GM18517 (cell line): ENCODE data around the gene ADIRF.
A peak's percentile ranks its signal among the peaks of the same experiment; 100 is the strongest.

Source experiments
- ATAC-seq: cut with Tn5 transposase; IDR thresholded peaks from one replicate; pipeline ENCODE4 v1.9.1; 2021; ENCODE audit warnings: mild to moderate bottlenecking, moderate library complexity; ENCODE audit not compliant: unreplicated experiment

ADIRF gene

DNA sequence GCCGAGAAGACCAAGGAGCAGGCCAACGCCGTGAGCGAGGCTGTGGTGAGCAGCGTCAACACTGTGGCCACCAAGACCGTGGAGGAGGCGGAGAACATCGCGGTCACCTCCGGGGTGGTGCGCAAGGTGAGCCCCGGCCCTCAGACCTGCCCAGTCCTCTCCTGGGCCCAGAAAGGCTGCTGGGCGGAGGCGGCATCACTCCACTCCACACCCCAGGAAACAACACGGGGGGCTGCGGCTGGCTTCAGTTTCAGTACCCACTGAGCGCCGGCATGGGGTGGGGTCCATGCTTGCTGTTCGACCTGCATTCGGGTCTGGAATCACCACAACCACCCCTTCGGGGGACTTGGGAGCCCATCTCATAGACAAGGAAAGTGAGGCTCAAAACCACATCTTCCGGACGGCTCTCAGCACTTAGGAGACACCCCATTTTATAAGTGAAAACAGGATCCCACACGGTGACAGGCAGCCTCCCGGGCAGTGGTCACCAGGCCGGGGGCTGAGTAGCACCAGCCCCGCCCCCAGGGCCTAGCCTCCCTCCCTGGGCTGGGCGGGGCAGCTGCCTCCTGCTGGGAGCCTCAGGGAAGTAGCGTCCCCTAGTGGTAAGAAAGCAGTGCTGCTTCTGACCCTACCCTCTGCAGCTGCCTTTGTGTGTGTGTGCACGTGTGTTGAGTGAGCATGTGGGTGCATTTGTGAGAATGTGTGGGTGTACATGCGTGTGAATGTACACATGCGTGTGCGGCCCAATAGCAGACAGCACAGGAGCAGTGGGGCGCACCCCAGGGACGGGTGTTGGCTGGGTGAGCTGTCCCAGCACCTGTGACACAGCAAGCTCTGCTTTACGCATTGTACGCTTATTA lies 8.0 kb upstream of the ADIRF start:
- ATAC-seq = peak; percentile 70

DNA sequence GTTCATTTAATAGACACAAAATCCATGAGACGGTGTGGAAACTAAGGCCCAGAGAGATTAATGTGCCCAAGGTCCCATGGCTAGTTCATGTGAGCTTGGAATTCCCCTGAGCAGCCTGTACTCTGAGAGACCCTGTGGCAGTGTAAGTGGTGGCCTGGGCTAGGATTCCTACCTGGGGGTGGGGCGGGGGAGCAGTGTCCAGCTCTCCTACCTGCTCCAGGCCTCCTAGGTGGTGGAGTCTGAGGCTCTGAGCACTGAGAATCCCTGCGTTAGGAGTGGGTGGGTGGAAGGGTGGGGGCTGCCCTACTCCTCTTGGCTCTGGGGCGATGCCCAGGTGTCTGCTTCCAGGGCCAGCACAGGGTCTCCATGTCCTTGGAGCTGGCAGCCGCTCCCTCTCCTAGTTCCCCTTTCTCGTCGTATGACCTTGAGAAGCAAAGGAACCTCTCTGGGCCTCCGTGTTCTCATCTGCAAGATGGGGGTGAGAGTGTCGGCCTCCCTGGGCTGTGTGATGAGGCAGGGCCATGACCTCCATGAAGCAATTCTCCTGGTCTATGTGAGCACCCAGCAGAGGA lies 7.3 kb upstream of the ADIRF start:
- ATAC-seq = no peak

DNA sequence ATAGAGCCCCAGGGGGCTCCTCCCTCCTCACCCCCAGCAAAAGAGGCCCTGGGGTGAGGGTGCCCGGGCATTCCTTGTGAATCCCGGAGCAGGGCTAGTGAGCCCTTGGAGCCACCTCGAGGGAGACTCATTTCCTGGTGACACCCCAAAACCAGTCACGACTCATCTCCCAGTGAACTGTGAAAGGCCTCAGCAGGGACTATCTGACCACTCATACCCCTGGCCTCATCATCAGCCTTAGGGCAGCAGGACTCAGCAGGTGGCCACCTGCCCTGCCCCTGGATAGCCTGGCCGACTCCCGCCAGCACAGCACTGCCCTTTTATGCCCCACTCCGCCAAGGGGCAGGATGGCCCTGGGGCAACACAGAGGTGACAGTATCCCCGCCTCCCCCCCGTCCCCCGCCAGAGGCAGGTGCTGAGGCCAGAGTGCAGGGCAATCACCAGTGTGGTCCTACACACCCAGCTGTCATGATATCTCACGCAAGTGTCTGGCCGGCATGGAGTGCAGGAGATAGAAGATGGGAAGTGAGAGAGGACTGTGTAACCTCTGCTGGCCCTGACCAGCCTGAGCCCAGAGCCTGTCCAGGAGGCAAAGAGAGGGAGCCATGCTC lies 6.7 kb upstream of the ADIRF start:
- ATAC-seq = no peak

DNA sequence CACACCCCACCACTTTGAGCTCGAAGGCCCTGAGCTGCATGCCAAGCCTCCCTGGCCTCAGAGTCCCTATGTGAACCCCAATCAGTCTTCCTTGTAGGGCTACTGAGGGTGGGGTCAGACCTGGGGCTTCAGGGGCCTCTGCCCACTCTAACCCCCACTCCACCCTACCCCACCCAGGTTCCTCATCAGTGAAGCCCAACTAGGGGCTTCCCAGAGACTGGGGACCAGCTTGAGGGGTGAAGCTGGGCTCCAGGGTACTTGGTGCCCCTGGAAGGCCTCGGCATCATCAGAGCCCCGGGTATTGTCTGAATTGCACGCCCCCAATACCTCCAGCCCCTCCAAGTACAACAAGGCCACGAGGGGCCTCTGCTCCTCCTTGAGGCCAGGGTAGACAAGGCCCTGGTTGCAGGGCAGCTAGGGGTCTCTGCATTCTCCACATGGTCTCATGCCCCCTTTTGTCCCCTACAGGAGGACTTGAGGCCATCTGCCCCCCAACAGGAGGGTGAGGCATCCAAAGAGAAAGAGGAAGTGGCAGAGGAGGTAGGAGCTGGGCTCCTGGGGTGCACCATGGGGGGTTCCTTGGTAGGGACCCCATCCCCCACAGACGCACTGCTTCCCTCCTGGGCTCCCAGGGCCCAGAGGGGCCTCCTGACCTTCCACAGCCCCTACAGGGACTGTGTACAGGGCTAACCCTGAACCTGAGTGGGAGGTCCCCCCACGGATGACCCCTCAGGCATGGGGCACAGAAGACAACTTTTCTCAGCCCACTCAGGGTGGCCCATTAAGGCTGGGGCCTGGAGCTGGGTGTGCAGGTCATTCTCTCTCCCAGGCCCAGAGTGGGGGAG lies 5.9 kb upstream of the ADIRF start:
- ATAC-seq = no peak

DNA sequence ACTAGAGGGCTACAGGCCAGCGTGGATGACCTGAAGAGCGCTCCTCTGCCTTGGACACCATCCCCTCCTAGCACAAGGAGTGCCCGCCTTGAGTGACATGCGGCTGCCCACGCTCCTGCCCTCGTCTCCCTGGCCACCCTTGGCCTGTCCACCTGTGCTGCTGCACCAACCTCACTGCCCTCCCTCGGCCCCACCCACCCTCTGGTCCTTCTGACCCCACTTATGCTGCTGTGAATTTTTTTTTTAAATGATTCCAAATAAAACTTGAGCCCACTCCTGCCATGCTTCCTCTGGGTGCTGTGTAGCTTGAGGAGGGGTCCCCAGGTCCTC lies 5.3 kb upstream of the ADIRF start:
- ATAC-seq = no peak

DNA sequence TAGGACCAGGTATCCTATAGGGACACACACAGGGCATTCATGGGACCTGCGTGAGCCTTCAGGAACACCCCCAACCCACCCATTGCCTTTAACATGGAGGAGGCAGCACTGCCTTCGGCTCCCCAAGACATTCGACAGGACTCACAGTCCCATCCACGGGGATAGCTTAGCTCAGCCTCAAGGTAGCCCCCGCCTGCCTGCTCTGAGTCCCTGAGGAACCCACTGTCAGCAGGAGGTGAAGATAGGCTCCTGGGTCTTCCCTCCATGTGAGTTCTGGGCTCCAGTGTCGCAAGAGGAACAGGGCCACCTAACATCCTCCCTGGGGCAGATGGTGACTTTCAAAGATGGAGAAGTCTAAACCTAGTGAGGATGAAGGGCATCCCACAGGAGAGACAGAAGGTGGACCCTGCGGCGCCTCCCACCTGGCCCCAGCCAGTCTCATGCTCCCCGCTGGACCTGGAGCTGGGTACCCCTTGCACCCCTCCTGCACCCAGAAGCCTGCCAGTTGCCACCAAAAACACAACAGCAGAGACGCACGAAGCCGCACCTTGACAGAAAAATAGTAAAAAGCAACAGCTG lies 4.9 kb upstream of the ADIRF start:
- ATAC-seq = no peak

DNA sequence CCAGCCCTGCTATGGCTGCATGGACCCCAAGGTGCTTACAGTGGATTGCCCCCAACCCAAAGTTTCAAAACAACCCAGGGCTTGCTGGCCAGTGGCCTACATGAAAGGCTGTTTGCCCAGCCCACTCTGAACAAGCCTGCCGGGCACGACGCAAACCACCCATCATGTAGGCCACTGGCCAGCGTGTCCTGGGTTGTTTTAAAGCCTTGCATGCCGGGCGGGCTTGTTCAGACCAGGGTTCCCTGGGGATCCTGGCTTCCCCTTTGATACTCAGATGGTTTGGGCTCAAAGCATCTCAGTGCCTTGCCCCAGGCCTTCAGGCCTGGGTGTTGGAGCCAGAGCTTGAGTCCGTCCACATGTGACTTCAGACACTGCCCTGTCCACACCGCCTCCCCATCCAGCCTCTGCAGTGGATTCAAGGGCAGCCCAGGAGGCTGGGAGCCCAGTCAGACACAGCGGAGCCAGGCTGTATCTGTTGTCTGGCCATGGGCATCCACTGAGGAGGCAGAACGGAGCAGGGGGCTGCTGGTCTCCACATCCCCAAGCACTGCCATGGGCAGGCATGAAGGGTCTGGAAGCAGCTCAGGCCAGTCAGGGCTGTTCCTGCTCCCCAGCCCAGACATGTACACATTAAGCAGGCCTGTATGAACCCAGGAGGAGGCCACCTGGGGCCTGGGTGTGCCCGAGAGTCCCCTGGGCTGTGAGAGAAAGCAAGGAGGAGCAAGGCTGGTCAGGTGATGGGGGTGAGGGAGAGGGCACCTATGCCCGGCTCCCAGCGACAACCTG lies 4.0 kb upstream of the ADIRF start:
- ATAC-seq = no peak

DNA sequence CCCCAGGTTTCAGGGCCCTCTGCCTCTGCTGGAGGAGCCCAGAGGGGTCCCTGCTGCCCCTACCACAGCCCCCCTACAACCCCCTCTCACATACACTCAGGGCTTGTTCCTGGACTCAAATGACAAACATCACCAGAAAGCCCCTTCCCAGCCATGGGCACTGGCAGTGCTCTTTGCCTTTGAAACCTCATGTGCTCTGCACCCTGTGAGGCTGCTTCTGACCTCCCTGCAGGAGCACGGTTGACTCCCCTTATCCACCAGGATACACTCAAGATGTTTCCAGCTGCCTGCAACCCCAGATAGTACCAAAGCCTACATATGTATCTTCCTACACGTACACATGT lies 3.5 kb upstream of the ADIRF start:
- no peak for ATAC-seq

DNA sequence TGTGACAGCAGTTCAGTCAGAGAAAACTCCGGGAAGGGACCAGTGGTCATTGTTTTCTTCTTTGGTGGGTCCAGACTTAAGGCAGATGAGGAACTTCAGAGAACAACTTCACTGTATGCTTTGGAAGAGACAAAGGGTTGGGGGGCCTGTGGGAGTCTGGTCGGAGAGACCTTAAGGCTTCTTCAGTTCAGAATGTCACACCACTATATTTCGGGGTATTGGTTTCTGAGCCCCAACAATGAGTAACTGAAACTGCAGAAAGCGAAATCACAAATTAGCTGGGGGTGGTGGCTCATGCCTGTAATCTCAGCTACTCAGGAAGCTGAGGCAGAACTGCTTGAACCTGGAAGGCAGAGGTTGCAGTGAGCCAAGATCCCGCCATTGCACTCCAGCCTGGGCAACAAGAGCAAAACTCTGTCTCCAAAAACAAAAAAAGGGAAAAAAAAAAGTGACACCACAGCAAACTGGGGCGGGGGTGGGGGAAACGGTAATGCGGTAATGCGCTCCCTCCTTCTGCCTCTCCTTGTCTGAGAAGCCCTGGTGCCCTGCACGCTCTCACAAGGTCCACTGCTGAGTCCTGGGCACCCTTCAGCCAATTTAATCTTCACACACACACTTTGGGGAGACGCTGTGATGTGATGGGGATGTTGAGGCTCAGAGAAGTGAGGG lies 2.2 kb upstream of the ADIRF start:
- peak; percentile 32 for ATAC-seq

DNA sequence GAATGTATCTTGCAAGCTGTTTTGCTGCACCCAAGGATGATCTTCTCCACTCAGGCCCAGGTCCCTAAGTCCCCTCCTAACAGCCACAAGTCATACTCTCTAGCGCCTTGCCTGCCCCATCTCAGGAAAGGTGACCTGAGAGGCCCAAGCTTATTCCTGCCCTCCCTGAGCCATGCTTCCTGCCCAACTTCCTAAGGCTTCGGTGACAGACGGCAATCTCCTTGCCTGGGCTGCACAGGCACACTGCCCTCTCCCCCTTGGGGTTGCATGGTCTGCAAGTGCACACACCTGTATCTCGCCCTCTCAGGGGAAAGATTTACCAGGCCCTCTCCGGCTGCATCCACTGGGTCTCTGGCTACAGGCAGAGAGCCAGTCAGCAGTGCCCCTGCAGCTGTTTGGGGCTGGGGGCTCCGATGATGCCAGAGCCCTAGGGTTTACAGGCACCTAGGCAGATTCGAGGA lies 771 bp upstream of the ADIRF start:
- ATAC-seq = no peak

DNA sequence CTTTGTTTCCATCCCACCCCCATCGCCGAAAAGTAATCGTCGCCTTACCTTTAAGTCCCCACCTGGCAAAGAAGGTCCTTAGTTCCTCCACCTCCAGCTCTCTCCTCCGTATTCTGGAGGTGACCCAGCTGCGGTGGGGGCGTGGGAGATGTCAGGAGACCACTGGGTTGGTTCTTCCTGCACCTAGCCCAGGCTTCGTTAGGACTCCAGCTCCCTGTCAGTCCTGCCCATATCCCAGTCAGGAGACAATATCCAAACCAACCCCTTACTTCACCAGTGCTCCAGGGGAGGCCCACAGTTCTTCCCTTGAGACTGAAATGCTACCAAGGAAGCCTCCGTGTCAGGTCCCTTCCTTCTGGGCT lies 693 bp downstream of the ADIRF start:
- ATAC-seq = no peak

DNA sequence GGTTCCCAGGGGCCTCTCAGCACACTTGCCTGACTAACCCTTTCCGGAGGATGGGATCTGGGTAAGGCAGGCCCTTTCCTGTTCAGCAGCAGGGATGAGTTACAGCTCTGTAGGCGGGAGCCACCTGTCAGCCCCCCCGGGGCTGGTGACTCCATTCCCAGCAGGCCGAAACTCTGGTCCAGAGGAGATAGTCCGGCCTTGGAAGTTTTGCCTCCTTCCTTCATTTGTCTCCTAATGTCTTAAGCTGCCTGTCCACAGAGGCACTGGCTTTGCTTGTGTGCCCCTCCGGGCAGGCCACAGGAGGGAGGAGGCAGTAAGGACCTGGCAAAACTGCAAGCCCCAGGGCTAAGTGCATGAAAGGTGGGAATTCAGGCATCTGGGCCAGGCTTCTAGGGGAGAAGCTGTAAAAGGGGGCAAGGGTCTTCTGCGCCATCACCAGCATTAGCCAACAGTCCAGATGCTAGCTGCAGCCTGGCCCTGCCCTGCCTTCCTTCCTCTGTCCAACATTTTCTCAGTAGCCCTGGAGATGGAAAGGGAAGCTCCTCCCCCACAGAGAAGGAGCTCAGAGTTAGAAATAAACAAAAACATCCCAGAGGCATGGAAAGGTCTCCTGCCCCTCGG lies 1.2 kb downstream of the ADIRF start:
- no peak for ATAC-seq

DNA sequence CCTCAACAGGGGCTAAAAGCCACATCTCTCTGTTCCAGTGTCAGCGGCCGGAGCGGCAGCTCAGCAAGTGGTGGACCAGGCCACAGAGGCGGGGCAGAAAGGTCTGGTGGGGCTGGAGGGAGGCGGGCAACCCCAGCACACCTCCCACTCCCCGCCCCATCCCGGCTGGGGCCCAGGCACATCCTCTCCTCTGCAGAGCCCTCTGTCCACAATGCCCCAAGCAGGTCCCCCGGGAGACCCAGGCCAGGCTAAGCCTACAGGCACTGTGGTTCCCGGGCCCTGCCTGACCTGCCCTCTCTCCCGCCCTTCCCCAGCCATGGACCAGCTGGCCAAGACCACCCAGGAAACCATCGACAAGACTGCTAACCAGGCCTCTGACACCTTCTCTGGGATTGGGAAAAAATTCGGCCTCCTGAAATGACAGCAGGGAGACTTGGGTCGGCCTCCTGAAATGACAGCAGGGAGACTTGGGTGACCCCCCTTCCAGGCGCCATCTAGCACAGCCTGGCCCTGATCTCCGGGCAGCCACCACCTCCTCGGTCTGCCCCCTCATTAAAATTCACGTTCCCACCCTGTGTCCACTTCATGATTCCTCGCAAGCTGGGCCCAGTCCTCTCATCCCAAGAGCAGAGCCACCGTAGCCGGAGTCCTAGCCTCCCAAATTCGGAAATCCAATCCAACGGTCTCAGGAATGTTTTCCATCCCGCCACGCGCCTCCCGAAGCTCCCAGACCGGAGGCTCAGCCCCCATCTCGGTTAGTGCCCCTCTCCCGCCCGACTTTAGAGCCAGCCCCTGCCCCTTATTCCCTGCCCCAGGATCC lies 2.1 kb downstream of the ADIRF start:
- ATAC-seq = no peak

DNA sequence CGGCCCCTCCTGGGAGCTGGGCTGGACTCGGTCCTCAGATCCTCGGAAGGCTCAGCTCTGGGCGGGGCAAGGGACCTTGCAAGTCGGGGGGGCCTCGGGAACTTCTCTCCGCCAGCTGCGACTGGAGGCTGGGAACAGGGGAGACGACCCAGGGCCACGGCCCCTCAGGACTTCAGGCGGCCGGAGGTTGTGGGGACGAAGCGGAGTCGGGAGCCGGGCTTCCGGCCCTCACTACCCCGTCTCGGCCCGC lies 2.6 kb downstream of the ADIRF start:
- peak; percentile 9 for ATAC-seq

DNA sequence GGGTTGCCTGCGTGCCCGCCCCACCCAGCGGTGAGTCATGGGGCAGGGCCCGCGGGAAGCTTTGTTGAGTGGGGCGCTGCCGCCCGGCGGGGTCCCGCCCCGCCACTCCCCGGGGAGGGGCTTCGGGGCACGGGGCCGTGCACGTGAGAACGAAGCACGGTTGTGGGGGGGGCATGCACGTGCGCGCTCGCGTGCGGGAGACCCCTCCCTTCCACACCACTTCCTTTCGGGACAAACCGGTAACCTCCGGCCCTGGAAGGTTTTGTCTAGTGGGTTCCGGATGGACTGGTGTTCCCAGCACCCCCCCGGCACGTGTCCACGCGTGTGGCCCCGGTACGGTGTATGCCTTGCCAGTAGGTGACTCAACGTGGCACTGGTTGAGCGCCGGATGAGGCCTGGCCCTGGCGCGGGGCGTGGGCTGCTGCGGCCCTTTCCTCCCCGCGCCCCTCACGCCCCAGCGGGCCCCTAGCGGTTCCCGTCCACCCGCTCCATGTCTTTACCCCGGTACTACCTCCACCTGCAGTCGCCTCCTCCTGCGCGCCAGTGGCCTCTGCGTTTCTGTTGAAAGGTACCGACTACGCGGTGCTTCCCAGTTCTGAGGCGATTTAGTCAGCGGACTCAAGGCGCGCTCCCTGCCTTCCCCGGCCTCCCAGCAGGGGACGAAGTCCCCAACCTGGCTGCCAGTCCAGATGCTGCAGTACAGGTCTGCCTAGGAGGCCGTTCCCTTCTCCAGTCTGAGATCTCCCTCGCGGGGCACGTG lies 3.1 kb downstream of the ADIRF start:
- ATAC-seq = peak; percentile 73

DNA sequence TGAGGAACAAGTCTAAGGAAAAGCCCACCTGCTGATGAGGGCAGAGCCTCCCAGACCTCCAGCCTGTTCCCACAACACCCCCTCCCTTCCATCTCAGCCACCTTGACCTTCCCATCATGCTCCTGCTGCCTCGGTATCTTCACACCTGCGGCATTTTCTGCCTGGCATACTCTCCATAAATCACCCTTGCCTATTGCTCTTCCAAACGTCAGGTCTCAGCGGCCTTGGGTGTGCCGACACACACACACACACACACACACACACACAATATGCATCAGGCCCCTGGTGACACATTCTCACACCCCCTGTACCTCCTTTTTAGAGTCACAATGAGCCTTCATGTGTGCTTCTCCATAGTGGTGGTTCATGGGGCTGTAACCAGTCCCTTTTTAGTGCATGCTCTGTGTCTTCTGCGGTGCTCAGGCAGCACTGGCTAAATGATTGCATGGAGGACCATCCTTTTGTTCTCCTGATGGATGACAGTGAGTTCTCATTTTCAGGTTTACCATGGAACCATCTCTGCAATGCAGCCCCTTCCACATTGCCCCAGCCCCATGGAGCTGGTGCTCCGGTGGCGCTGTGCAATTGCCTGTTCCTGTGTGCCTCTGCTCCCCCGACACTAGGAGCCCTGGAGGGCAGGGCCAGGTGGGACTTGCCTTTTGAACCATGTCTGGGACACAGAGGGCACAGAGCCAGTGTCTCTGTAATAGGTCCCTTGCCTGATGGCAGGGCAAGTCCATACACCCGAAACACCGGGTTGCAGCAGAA lies 4.5 kb downstream of the ADIRF start:
- ATAC-seq = no peak

DNA sequence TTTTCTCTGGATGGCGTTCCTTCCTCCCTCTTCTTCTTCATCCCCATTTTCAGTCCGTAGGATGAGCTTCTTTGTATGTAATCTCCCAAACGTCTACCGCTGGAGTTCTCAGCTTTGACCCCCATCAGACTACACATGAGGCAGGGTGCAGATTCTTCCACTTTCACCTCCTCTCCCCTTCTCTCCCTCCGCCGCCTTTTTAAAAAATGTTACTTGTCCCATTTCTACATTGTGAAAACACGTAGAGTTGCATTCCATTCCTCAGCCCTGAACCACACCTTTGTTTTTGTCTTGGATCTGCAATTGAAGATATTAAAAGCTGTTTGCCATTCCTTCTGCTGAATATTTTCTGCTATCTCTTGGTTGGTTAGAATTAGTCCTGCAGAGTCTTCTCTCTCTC lies 6.2 kb downstream of the ADIRF start:
- ATAC-seq = no peak
